ENCODE data around the gene LEP.

Gene LEP

DNA sequence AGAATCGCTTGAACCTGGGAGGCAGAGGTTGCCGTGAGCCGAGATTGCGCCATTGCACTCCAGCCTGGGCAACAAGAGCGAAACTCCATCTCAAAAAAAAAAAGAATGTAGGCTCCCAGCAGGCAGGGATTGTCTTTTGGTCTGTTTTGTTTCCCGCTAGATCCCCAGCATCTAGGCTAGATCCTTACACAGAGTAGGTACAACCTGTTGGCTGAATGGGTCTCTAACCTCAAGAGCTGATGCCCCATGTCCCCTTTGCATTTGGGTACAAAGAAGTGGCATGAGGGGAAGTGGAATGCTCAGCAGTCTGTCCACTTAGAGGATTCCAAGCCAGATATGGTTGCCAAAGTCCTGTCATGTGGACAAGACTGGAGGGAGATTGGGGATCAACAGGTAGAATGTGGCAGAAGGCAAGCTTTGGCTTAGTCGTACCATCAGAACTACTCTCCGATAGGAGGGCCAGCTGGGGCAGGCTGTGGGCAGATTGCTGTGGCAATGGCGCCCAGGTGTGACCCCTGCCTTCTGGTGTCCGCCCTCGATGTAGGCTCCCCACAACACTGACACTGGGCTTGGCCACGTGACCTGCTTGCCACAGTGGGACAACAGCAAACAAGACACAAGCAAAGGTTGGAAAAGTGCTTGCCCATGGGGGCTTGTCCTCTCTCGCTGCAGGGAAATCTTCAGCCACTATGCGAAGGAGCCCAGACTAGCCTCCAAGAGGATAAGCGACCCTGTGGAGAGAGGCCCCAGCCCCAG is 21.4 kb downstream of the LEP start:
- TF ChIP-seq, protein P1, sequence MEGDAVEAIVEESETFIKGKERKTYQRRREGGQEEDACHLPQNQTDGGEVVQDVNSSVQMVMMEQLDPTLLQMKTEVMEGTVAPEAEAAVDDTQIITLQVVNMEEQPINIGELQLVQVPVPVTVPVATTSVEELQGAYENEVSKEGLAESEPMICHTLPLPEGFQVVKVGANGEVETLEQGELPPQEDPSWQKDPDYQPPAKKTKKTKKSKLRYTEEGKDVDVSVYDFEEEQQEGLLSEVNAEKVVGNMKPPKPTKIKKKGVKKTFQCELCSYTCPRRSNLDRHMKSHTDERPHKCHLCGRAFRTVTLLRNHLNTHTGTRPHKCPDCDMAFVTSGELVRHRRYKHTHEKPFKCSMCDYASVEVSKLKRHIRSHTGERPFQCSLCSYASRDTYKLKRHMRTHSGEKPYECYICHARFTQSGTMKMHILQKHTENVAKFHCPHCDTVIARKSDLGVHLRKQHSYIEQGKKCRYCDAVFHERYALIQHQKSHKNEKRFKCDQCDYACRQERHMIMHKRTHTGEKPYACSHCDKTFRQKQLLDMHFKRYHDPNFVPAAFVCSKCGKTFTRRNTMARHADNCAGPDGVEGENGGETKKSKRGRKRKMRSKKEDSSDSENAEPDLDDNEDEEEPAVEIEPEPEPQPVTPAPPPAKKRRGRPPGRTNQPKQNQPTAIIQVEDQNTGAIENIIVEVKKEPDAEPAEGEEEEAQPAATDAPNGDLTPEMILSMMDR (IDR thresholded peaks at IDR 0.05; ENCODE audit: unreplicated experiment in 3 of 3) = no peak
- Mint-ChIP-seq H3K27ac (no peak overlapping the region), H3K4me1 (peaks cover 55% of the 10 kb centered on the region), H3K4me3 (no peak overlapping the region), H3K9me3 (no peaks in the 10 kb centered on the region), H3K27me3 (ENCODE audit: low read depth) (peaks cover 4% of the 10 kb centered on the region), H3K36me3 (ENCODE audit: low read depth) (no peaks in the 10 kb centered on the region)

DNA sequence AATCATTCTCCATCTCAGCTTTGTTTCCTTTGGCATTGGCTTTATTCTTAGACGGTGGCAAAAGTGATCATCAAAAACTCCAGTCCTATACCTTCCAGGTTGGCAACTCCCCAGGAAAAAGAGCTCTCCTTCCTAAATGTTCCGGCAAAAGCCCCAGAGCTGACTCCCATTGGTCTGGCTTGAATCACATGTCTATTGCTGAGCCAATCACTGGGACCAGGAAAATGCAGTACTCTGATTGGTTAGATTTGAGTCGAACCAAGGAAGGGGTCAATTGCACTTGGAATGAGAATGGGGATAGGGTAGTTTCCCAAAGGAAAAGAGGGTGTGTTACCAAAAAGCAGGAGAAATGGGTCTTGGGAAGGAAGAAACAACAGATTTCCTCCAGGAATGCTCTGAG is 22.3 kb downstream of the LEP start:
- Mint-ChIP-seq H3K4me3 (no peak overlapping the region), H3K4me1 (peaks cover 61% of the 10 kb centered on the region), H3K36me3 (ENCODE audit: low read depth) (no peaks in the 10 kb centered on the region), H3K9me3 (no peaks in the 10 kb centered on the region), H3K27ac (no peak overlapping the region), H3K27me3 (ENCODE audit: low read depth) (peaks cover 4% of the 10 kb centered on the region)
- TF ChIP-seq, protein P1 (IDR thresholded peaks at IDR 0.05; ENCODE audit: unreplicated experiment in 3 of 3) = no peak

DNA sequence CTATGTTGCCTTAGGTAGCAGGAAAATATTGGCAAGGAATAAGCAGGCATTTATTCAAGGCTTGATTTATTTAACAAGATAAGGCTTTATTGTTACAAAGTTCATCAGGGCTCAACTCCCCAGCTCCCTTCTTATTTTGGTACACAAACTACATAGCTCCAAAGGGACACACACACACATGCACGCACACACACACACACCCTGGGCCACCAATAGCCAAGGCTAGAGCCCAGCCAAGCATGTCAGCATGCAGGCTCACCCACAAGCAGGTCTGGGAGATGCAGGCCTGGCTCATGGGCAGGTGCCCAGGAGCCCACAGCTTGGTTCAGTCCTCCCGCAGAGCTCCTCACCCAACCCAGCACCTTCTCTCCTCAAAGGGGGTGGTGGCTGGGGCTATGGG is 23.4 kb downstream of the LEP start:
- H3K36me3 Mint-ChIP-seq (ENCODE audit: low read depth) = no peaks in the 10 kb centered on the region
- H3K4me1 Mint-ChIP-seq = peaks cover 63% of the 10 kb centered on the region
- peak overlapping the region in 1 of 3 experiments; percentile 15 for H3K27ac Mint-ChIP-seq
- no peak overlapping the region for H3K4me3 Mint-ChIP-seq
- no peaks in the 10 kb centered on the region for H3K9me3 Mint-ChIP-seq
- TF ChIP-seq, protein P1 (IDR thresholded peaks at IDR 0.05; ENCODE audit: unreplicated experiment in 3 of 3) = no peak
- peaks cover 4% of the 10 kb centered on the region for H3K27me3 Mint-ChIP-seq (ENCODE audit: low read depth)

DNA sequence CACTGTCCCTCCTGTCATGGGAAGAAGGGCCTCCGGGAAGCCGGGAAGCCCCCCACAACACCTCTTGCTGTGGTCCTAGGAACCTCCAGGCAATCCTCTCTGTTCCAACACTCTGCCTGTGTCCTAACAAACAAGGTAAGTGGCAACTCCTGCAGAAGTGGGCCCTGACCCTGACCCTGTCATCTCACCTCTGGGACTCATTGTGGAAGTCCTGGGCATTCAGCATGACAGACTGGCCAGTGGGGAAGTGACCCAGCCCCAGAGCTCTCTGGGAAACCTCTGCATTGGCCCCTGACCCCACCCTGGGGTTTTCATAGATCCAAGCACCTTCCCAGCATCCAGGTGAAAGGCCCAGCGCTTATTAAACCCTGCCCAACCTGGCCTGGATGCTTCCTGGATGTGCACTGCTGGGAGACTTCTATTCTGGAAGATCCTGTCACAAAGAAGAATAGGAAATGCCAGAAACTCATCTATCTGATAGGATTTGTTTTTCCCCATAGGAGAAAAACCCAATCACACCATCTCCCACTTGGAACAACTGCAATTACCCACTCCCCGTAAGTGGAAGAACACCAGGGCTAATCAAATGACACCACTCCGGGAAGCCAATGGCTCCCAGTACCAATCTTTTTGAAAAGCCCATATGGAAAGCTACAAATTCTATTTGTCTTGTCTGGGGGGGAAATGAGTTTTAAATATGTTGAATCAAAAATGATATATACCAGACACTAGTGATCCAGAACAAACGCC is 24.3 kb downstream of the LEP start:
- Mint-ChIP-seq H3K36me3 (ENCODE audit: low read depth) (no peaks in the 10 kb centered on the region), H3K27ac (peak overlapping the region in 1 of 3 experiments; percentile 90), H3K27me3 (ENCODE audit: low read depth) (peaks cover 4% of the 10 kb centered on the region), H3K4me1 (peaks cover 55% of the 10 kb centered on the region), H3K4me3 (no peak overlapping the region), H3K9me3 (no peaks in the 10 kb centered on the region)
- TF ChIP-seq, protein P1 (IDR thresholded peaks at IDR 0.05; ENCODE audit: unreplicated experiment in 3 of 3) = no peak

DNA sequence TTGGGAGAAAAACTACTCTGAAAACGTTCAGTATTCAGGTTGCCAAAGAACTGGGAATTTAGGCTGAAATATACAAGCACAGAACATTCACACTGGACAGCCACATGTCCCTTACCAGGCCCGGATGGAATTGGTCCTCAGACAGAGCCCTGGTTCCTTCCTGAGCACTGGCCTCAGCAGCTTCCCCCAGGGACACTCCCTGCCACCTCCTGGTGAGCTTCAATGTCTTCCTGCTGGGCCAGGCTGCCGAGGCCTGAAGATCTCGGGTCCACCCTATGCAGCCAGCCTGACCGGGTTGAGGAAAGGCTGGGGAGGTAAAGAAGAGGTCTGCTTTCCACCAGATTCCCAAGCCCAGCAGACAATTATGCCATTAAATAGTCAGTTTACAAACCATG is 24.8 kb downstream of the LEP start:
- TF ChIP-seq, protein P1 (IDR thresholded peaks at IDR 0.05; ENCODE audit: unreplicated experiment in 3 of 3) = no peak
- H3K4me1 Mint-ChIP-seq = peaks cover 49% of the 10 kb centered on the region
- no peaks in the 10 kb centered on the region for H3K9me3 Mint-ChIP-seq
- H3K4me3 Mint-ChIP-seq = no peak overlapping the region
- H3K27ac Mint-ChIP-seq = peak overlapping the region in 1 of 3 experiments; percentile 90
- H3K36me3 Mint-ChIP-seq (ENCODE audit: low read depth) = no peaks in the 10 kb centered on the region
- H3K27me3 Mint-ChIP-seq (ENCODE audit: low read depth) = peaks cover 4% of the 10 kb centered on the region
